MM.1S (cell line): ENCODE data around the gene BMS1.

Source experiments
- EZH2phosphoT487 ChIP-seq: fragments of 300-600 bp; sonication (generic); IDR thresholded peaks from 2 replicates; pipeline ENCODE4 v1.6.1; 2018; ENCODE audit warnings: antibody characterized with exemption, low read length
- TF ChIP-seq, protein P1 (sequence below): fragments of 300-600 bp; sonication (generic); IDR thresholded peaks from 2 replicates; pipeline ENCODE4 v1.5.1; 2016; ENCODE audit warnings: antibody characterized with exemption, low read length, mixed read lengths

DNA sequence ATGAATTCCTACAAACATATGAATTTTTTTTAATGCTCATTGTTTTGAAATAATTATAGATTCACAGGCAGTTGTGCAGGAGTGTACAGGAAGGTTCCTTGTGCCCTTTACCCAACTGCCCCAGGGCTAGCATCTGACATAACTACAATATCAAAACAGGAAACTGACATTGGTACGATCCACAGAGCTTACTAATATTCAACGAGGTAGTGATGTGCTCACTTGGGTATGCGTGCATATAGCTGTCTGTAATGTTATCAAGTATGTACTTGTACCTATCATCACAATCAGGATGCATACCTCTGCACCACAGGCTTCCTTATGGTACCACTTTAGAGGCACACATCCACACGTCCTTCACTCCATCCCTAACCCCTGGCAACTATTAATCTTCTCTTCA is 68.3 kb downstream of the BMS1 start:
- TF ChIP-seq, protein P1, sequence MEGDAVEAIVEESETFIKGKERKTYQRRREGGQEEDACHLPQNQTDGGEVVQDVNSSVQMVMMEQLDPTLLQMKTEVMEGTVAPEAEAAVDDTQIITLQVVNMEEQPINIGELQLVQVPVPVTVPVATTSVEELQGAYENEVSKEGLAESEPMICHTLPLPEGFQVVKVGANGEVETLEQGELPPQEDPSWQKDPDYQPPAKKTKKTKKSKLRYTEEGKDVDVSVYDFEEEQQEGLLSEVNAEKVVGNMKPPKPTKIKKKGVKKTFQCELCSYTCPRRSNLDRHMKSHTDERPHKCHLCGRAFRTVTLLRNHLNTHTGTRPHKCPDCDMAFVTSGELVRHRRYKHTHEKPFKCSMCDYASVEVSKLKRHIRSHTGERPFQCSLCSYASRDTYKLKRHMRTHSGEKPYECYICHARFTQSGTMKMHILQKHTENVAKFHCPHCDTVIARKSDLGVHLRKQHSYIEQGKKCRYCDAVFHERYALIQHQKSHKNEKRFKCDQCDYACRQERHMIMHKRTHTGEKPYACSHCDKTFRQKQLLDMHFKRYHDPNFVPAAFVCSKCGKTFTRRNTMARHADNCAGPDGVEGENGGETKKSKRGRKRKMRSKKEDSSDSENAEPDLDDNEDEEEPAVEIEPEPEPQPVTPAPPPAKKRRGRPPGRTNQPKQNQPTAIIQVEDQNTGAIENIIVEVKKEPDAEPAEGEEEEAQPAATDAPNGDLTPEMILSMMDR: no peak
- no peak for TF ChIP-seq EZH2phosphoT487
